Nephron (organoid): ENCODE data around the gene ELMO1.

Experiments
- H3K27ac Mint-ChIP-seq, 3 experiments: 2 replicates each; pipeline ENCODE4 v1.8.0; 2020; ENCODE audit warnings: mixed read lengths in 3 of 3, mild to moderate bottlenecking in 2 of 3, moderate library complexity in 1 of 3
- H3K27me3 Mint-ChIP-seq: 2 replicates; pipeline ENCODE4 v1.8.0; 2021; ENCODE audit warnings: low read depth, mild to moderate bottlenecking, moderate library complexity, mixed read lengths
- H3K36me3 Mint-ChIP-seq: 2 replicates; pipeline ENCODE4 v1.8.0; 2020; ENCODE audit warnings: low read depth, mixed read lengths
- H3K4me1 Mint-ChIP-seq: 2 replicates; pipeline ENCODE4 v1.8.0; 2020; ENCODE audit warnings: mixed read lengths
- H3K4me3 Mint-ChIP-seq, 3 experiments: 2 replicates each; pipeline ENCODE4 v1.8.0; 2020; ENCODE audit warnings: mild to moderate bottlenecking in 3 of 3, mixed read lengths in 3 of 3, moderate library complexity in 2 of 3
- H3K9me3 Mint-ChIP-seq: 2 replicates; pipeline ENCODE4 v1.8.0; 2020; ENCODE audit warnings: mixed read lengths
- CTCF ChIP-seq, 3 experiments: fragments of 200-600 bp; sonication (generic); IDR thresholded peaks; one replicate each; pipeline ENCODE4 v1.5.0; 2021; ENCODE audit warnings: antibody characterized with exemption in 3 of 3; ENCODE audit not compliant: unreplicated experiment in 3 of 3

The ELMO1 gene

GRCh38 chr7:37119296-37119860, 329.3 kb downstream of the ELMO1 start:
- no peaks in the 10 kb centered on the region for H3K4me1 Mint-ChIP-seq
- H3K36me3 Mint-ChIP-seq, result peaks cover 3% of the 10 kb centered on the region
- H3K27ac Mint-ChIP-seq, result no peak overlapping the region
- no peak for TF ChIP-seq CTCF (IDR thresholded peaks at IDR 0.05; ENCODE audit: unreplicated experiment in 3 of 3)
- no peak overlapping the region for H3K4me3 Mint-ChIP-seq
- H3K9me3 Mint-ChIP-seq, result peaks cover 24% of the 10 kb centered on the region
- no peaks in the 10 kb centered on the region for H3K27me3 Mint-ChIP-seq

- H3K27ac Mint-ChIP-seq, result no peak overlapping the region
- no peaks in the 10 kb centered on the region for H3K27me3 Mint-ChIP-seq
- TF ChIP-seq CTCF (IDR thresholded peaks at IDR 0.05; ENCODE audit: unreplicated experiment in 3 of 3), result no peak
- no peaks in the 10 kb centered on the region for H3K4me1 Mint-ChIP-seq
- no peak overlapping the region for H3K4me3 Mint-ChIP-seq
- H3K36me3 Mint-ChIP-seq, result peaks cover 2% of the 10 kb centered on the region
- H3K9me3 Mint-ChIP-seq, result peaks cover 15% of the 10 kb centered on the region
Measured at GRCh38 chr7:37118004-37118403, 330.7 kb downstream of the ELMO1 start.

- Mint-ChIP-seq H3K4me1 (no peaks in the 10 kb centered on the region), H3K4me3 (no peak overlapping the region), H3K27me3 (no peaks in the 10 kb centered on the region), H3K27ac (no peak overlapping the region), H3K36me3 (no peaks in the 10 kb centered on the region), H3K9me3 (peaks cover 10% of the 10 kb centered on the region)
- no peak for TF ChIP-seq CTCF (IDR thresholded peaks at IDR 0.05; ENCODE audit: unreplicated experiment in 3 of 3)
Measured at GRCh38 chr7:37117292-37117691, 331.4 kb downstream of the ELMO1 start.

GRCh38 chr7:37116093-37116701, 332.5 kb downstream of the ELMO1 start:
- H3K36me3 Mint-ChIP-seq, result no peaks in the 10 kb centered on the region
- H3K4me3 Mint-ChIP-seq, result no peak overlapping the region
- no peaks in the 10 kb centered on the region for H3K4me1 Mint-ChIP-seq
- H3K27me3 Mint-ChIP-seq, result no peaks in the 10 kb centered on the region
- H3K27ac Mint-ChIP-seq, result no peak overlapping the region
- TF ChIP-seq CTCF (IDR thresholded peaks at IDR 0.05; ENCODE audit: unreplicated experiment in 3 of 3), result no peak
- peaks cover under 1% of the 10 kb centered on the region for H3K9me3 Mint-ChIP-seq

GRCh38 chr7:37113661-37114355, 334.9 kb downstream of the ELMO1 start:
- no peak overlapping the region for H3K4me3 Mint-ChIP-seq
- no peaks in the 10 kb centered on the region for H3K36me3 Mint-ChIP-seq
- H3K27me3 Mint-ChIP-seq, result no peaks in the 10 kb centered on the region
- no peak overlapping the region for H3K27ac Mint-ChIP-seq
- H3K9me3 Mint-ChIP-seq, result no peaks in the 10 kb centered on the region
- peaks cover 18% of the 10 kb centered on the region for H3K4me1 Mint-ChIP-seq
- no peak for TF ChIP-seq CTCF (IDR thresholded peaks at IDR 0.05; ENCODE audit: unreplicated experiment in 3 of 3)
